Endothelial cell (in vitro differentiated cells): ENCODE results near the gene GIPC3. TPM values are rescaled to one million over a fixed set of nuclear protein-coding genes. Genes with fewer than 3 reads are reported as not detected.

Experiments
- DNase-seq: peaks from one replicate; pipeline ENCODE4 v3.0.0; 2021; ENCODE audit warnings: low spot score
- H3K27ac Mint-ChIP-seq: one replicate; pipeline ENCODE4 v1.8.0; 2021; ENCODE audit warnings: mixed read lengths, inconsistent platforms; ENCODE audit not compliant: unreplicated experiment
- H3K27me3 Mint-ChIP-seq: one replicate; pipeline ENCODE4 v1.8.0; 2021; ENCODE audit warnings: mild to moderate bottlenecking, moderate library complexity, mixed read lengths, inconsistent platforms; ENCODE audit not compliant: unreplicated experiment
- H3K36me3 Mint-ChIP-seq: one replicate; pipeline ENCODE4 v1.8.0; 2021; ENCODE audit warnings: mild to moderate bottlenecking, low read depth, mixed read lengths, inconsistent platforms; ENCODE audit not compliant: unreplicated experiment
- H3K4me1 Mint-ChIP-seq: one replicate; pipeline ENCODE4 v1.8.0; 2021; ENCODE audit warnings: mild to moderate bottlenecking, mixed read lengths, inconsistent platforms; ENCODE audit not compliant: unreplicated experiment
- H3K4me3 Mint-ChIP-seq: one replicate; pipeline ENCODE4 v1.8.0; 2021; ENCODE audit warnings: mild to moderate bottlenecking, mixed read lengths, inconsistent platforms; ENCODE audit not compliant: unreplicated experiment
- H3K9me3 Mint-ChIP-seq: one replicate; pipeline ENCODE4 v1.8.0; 2021; ENCODE audit warnings: mixed read lengths, inconsistent platforms; ENCODE audit not compliant: unreplicated experiment
- CTCF ChIP-seq: fragments of 200-600 bp; sonication (generic); IDR thresholded peaks from one replicate; pipeline ENCODE4 v1.5.0; 2021; ENCODE audit warnings: antibody characterized with exemption; ENCODE audit not compliant: unreplicated experiment
- total RNA-seq: library from RNA; stranded (reverse); fragmentation: NEBNext Ultra II Directional; extraction: Animal tissue kit (Norgen Biotek cat#: 25700); gene quantifications from one replicate; pipeline ENCODE4 v1.2.1, GENCODE V29; 2021; ENCODE audit not compliant: unreplicated experiment

GIPC3 gene
- total RNA-seq, 1 donor from 2014 or later = 11.0 TPM

DNA sequence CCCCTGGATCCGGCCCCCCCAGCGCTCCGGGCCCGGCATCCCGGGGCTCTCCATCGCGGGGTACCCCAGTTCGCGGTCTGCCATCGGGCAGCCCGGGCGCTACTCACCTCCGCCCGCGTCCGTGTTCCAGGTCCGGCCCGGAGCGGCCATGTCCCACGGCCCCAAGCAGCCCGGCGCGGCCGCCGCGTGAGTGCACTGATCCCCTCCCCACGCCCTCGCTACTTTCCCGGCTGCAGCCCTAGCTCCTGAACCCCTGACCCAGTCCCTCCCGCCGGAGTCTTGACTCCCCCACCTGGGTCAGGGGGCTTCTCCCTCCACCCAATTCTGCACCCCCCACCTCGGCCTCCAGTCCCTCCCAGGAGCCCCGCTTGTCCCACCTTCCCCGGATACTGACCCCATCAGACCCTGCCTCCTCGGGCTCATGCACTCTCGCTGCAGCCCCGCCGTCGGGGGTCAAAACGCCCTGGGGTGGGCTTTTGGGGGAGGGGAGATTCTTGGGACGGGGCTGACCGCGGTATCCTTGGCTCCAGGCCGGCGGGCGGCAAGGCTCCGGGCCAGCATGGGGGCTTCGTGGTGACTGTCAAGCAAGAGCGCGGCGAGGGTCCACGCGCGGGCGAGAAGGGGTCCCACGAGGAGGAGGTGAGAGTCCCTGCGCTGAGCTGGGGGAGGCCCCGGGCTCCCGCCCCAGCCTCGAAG, 12.0 kb upstream of the GIPC3 start:
- Mint-ChIP-seq H3K4me3 (peak overlapping the region; percentile 84), H3K27me3 (peaks cover 20% of the 10 kb centered on the region), H3K9me3 (no peaks in the 10 kb centered on the region), H3K27ac (no peak overlapping the region), H3K36me3 (peaks cover 12% of the 10 kb centered on the region), H3K4me1 (peaks cover 12% of the 10 kb centered on the region)
- no peak for TF ChIP-seq CTCF
- no peak for DNase-seq

GRCh38 chr19:3573858-3574637, 11.2 kb upstream of the GIPC3 start:
- Mint-ChIP-seq H3K4me1 (peaks cover 12% of the 10 kb centered on the region), H3K4me3 (peak overlapping the region; percentile 84), H3K27me3 (peaks cover 23% of the 10 kb centered on the region), H3K27ac (no peak overlapping the region), H3K36me3 (peaks cover 12% of the 10 kb centered on the region), H3K9me3 (no peaks in the 10 kb centered on the region)
- TF ChIP-seq CTCF = no peak
- peak; percentile 91 for DNase-seq

- H3K9me3 Mint-ChIP-seq = no peaks in the 10 kb centered on the region
- peaks cover 12% of the 10 kb centered on the region for H3K4me1 Mint-ChIP-seq
- H3K4me3 Mint-ChIP-seq = peak overlapping the region; percentile 79
- peaks cover 12% of the 10 kb centered on the region for H3K36me3 Mint-ChIP-seq
- peak overlapping the region; percentile 13 for H3K27ac Mint-ChIP-seq
- no peak for TF ChIP-seq CTCF
- H3K27me3 Mint-ChIP-seq = peaks cover 30% of the 10 kb centered on the region
- peak; percentile 49 for DNase-seq
These were observed 10.0 kb upstream of the GIPC3 start for GRCh38 chr19:3575260-3575741.

- no peak for TF ChIP-seq CTCF
- Mint-ChIP-seq H3K27ac (no peak overlapping the region), H3K36me3 (peaks cover 12% of the 10 kb centered on the region), H3K4me1 (peaks cover 12% of the 10 kb centered on the region), H3K27me3 (peaks cover 31% of the 10 kb centered on the region), H3K4me3 (peak overlapping the region; percentile 31), H3K9me3 (no peaks in the 10 kb centered on the region)
- DNase-seq = no peak
These were observed 9.2 kb upstream of the GIPC3 start for GRCh38 chr19:3575949-3576673.
